Neural crest cell (in vitro differentiated cells): ENCODE measurements around the gene VWCE. TPM values are rescaled to one million over a fixed set of nuclear protein-coding genes. Genes with fewer than 3 reads are reported as not detected.

Source experiments
- DNase-seq: peaks from one replicate; pipeline ENCODE4 v3.0.0; 2021; ENCODE audit warnings: low read depth, mixed read lengths, low spot score
- H3K27ac Mint-ChIP-seq: one replicate; pipeline ENCODE4 v1.8.0; 2021; ENCODE audit warnings: mild to moderate bottlenecking, mixed read lengths; ENCODE audit not compliant: unreplicated experiment
- H3K27me3 Mint-ChIP-seq: 2 replicates; pipeline ENCODE4 v1.8.0; 2021; ENCODE audit warnings: low read depth, mild to moderate bottlenecking, mixed read lengths
- H3K36me3 Mint-ChIP-seq: 2 replicates; pipeline ENCODE4 v1.8.0; 2021; ENCODE audit warnings: low read depth, mild to moderate bottlenecking, mixed read lengths
- H3K4me1 Mint-ChIP-seq: 2 replicates; pipeline ENCODE4 v1.8.0; 2021; ENCODE audit warnings: mixed read lengths
- H3K4me3 Mint-ChIP-seq: one replicate; pipeline ENCODE4 v1.8.0; 2021; ENCODE audit warnings: mild to moderate bottlenecking, mixed read lengths
- H3K9me3 Mint-ChIP-seq: 2 replicates; pipeline ENCODE4 v1.8.0; 2021; ENCODE audit warnings: mixed read lengths
- CTCF ChIP-seq: fragments of 200-600 bp; sonication (generic); conservative IDR thresholded peaks from 2 replicates; pipeline ENCODE4 v1.5.0; 2021; ENCODE audit warnings: antibody characterized with exemption, mild to moderate bottlenecking
- total RNA-seq: library from RNA; stranded (reverse); gene quantifications from 2 replicates; pipeline ENCODE4 v1.2.1, GENCODE V29; 2021

The VWCE gene
- total RNA-seq, 1 donor from 2014 or later: 42.0 TPM

- Mint-ChIP-seq H3K27ac (peak overlapping the region; percentile 84), H3K36me3 (peaks cover 8% of the 10 kb centered on the region), H3K4me1 (peaks cover 26% of the 10 kb centered on the region), H3K27me3 (peaks cover 7% of the 10 kb centered on the region), H3K4me3 (peak overlapping the region; percentile 86), H3K9me3 (no peaks in the 10 kb centered on the region)
- DNase-seq: no peak
- TF ChIP-seq CTCF: no peak
Measured at GRCh38 chr11:61292356-61292755, 2.8 kb downstream of the VWCE start.

- Mint-ChIP-seq H3K27me3 (peaks cover 7% of the 10 kb centered on the region), H3K4me3 (peak overlapping the region; percentile 86), H3K4me1 (peaks cover 21% of the 10 kb centered on the region), H3K36me3 (peaks cover 8% of the 10 kb centered on the region), H3K9me3 (no peaks in the 10 kb centered on the region), H3K27ac (no peak overlapping the region)
- no peak for DNase-seq
- TF ChIP-seq CTCF: no peak
Measured at GRCh38 chr11:61290905-61291690, 4.0 kb downstream of the VWCE start.

- no peak overlapping the region for H3K4me3 Mint-ChIP-seq
- H3K36me3 Mint-ChIP-seq: peaks cover 25% of the 10 kb centered on the region
- peak overlapping the region; percentile 64 for H3K27ac Mint-ChIP-seq
- TF ChIP-seq CTCF: no peak
- peaks cover 4% of the 10 kb centered on the region for H3K4me1 Mint-ChIP-seq
- no peak for DNase-seq
- H3K27me3 Mint-ChIP-seq: no peaks in the 10 kb centered on the region
- H3K9me3 Mint-ChIP-seq: no peaks in the 10 kb centered on the region
Measured at GRCh38 chr11:61287338-61287977, 7.7 kb downstream of the VWCE start.

GRCh38 chr11:61283613-61284012 is 11.5 kb downstream of the VWCE start:
- Mint-ChIP-seq H3K27me3 (no peaks in the 10 kb centered on the region), H3K9me3 (no peaks in the 10 kb centered on the region), H3K4me1 (peaks cover 3% of the 10 kb centered on the region), H3K4me3 (no peak overlapping the region), H3K36me3 (peaks cover 32% of the 10 kb centered on the region), H3K27ac (no peak overlapping the region)
- DNase-seq: no peak
- no peak for TF ChIP-seq CTCF

- DNase-seq: peak; percentile 56
- Mint-ChIP-seq H3K9me3 (no peaks in the 10 kb centered on the region), H3K4me3 (no peak overlapping the region), H3K27ac (no peak overlapping the region), H3K27me3 (no peaks in the 10 kb centered on the region), H3K36me3 (peaks cover 26% of the 10 kb centered on the region), H3K4me1 (peaks cover 11% of the 10 kb centered on the region)
- TF ChIP-seq CTCF: no peak
Measured at GRCh38 chr11:61281581-61282250, 13.4 kb downstream of the VWCE start.
